Fibroblast of skin of right quadriceps (primary cell): ENCODE data around the gene SOCS2.

Experiments
- DNase-seq: peaks from one replicate; pipeline ENCODE4 v3.0.0-alpha.2; 2013

Gene SOCS2

GRCh38 chr12:93568091-93568490, 4.4 kb upstream of the SOCS2 start:
- no peak for DNase-seq

- no peak for DNase-seq
Measured at GRCh38 chr12:93569301-93569655, 3.2 kb upstream of the SOCS2 start.

GRCh38 chr12:93569656-93570551, 2.6 kb upstream of the SOCS2 start:
- DNase-seq = peak; percentile 81

- DNase-seq = peak; percentile 94
Measured at GRCh38 chr12:93570552-93571364, 1.7 kb upstream of the SOCS2 start.

GRCh38 chr12:93571365-93571924, 1.0 kb upstream of the SOCS2 start:
- peak; percentile 71 for DNase-seq

- DNase-seq = peak; percentile 38
Measured at GRCh38 chr12:93572712-93573551, 457 bp downstream of the SOCS2 start.

GRCh38 chr12:93573552-93574223, 1.2 kb downstream of the SOCS2 start:
- peak; percentile 25 for DNase-seq

GRCh38 chr12:93577222-93577621, 4.7 kb downstream of the SOCS2 start:
- DNase-seq = no peak

- no peak for DNase-seq
Measured at GRCh38 chr12:93578221-93578620, 5.7 kb downstream of the SOCS2 start.

GRCh38 chr12:93580682-93581081, 8.2 kb downstream of the SOCS2 start:
- DNase-seq = peak; percentile 13

GRCh38 chr12:93581370-93581769, 8.9 kb downstream of the SOCS2 start:
- no peak for DNase-seq

GRCh38 chr12:93582351-93582750, 9.9 kb downstream of the SOCS2 start:
- no peak for DNase-seq

GRCh38 chr12:93583627-93584392, 11.3 kb downstream of the SOCS2 start:
- no peak for DNase-seq

GRCh38 chr12:93585247-93585646, 12.8 kb downstream of the SOCS2 start:
- no peak for DNase-seq

GRCh38 chr12:93587611-93588010, 15.1 kb downstream of the SOCS2 start:
- no peak for DNase-seq

GRCh38 chr12:93589081-93589480, 16.6 kb downstream of the SOCS2 start:
- DNase-seq = peak; percentile 22

- DNase-seq = peak; percentile 74
Measured at GRCh38 chr12:93591137-93591868, 18.8 kb downstream of the SOCS2 start.

GRCh38 chr12:93592641-93593406, 20.3 kb downstream of the SOCS2 start:
- DNase-seq = no peak

- no peak for DNase-seq
Measured at GRCh38 chr12:93593843-93594242, 21.4 kb downstream of the SOCS2 start.
